Vagina (tissue), 2 donors: ENCODE data around the gene TRAF6.

Experiments used
- POLR2A ChIP-seq, 2 donors: fragments of 450-650 bp; IDR thresholded peaks; one replicate each; pipeline ENCODE4 v1.6.1; 2017; ENCODE audit warnings: antibody characterized with exemption in 2 of 2, mild to moderate bottlenecking in 2 of 2, moderate library complexity in 2 of 2
- TF ChIP-seq, protein P1 (sequence below), 3 experiments: fragments of 450-650 bp in 2 of 3; fragments of 200-600 bp in 1 of 3; sonication (generic) in 1 of 3; IDR thresholded peaks; one replicate each; pipeline ENCODE4 v1.5.1; 2017 to 2019; ENCODE audit warnings: antibody characterized with exemption in 3 of 3, mild to moderate bottlenecking in 2 of 3, moderate library complexity in 2 of 3

DNA sequence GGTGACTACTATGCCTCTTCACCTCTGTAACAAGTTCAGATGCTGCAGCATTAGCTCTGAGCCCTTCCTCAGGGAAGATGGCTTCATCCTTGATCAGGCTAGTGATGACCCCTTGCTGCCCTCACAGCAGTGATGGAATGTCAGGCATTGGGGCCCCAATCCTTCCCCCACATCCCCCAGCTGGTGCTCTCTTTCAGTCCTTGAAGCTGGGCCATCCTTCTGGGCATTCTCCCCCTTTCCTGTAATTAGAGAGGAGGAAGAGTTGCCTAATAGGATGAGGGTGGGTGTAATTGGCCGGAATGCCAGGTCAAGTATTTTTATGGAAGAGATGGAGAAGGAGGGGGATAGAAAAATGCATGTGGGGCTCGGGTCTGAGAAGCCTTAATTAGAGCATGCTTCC lies 62.6 kb downstream of the TRAF6 start:
- TF ChIP-seq, protein P1, sequence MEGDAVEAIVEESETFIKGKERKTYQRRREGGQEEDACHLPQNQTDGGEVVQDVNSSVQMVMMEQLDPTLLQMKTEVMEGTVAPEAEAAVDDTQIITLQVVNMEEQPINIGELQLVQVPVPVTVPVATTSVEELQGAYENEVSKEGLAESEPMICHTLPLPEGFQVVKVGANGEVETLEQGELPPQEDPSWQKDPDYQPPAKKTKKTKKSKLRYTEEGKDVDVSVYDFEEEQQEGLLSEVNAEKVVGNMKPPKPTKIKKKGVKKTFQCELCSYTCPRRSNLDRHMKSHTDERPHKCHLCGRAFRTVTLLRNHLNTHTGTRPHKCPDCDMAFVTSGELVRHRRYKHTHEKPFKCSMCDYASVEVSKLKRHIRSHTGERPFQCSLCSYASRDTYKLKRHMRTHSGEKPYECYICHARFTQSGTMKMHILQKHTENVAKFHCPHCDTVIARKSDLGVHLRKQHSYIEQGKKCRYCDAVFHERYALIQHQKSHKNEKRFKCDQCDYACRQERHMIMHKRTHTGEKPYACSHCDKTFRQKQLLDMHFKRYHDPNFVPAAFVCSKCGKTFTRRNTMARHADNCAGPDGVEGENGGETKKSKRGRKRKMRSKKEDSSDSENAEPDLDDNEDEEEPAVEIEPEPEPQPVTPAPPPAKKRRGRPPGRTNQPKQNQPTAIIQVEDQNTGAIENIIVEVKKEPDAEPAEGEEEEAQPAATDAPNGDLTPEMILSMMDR (IDR thresholded peaks at IDR 0.05), result no peak
- no peak for TF ChIP-seq POLR2A (IDR thresholded peaks at IDR 0.05)
